ENCODE data around the gene CACNA1C. TPM values are rescaled to one million over a fixed set of nuclear protein-coding genes. Genes with fewer than 3 reads are reported as not detected.

Gene CACNA1C
- total and polyA plus RNA-seq, 2 donors (not counting 1 experiment from before 2014, with no cell fraction given): 7.6 to 11.4 TPM

DNA sequence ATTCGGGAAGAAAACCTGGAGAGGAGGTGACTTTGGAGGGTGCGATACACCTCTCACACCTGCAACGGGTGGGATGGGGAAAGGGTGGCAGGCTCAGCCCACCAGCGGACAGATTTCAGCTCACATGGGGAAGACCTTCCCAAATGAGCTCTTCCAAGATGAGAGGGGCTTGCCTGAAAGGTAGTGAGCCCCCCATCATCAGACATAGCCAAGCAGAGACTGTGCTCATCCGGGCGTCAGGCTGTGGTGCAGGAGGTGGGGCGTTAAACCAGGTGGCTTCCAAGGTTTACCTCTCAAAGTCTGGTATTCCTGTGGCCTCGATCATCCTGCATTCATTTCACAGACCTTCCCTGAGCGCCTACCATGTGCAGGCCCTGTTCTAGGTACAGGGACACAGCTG, 636.6 kb downstream of the CACNA1C start:
- no peak overlapping the region for H3K4me3 ChIP-seq (replicated peaks in 1 of 4; ENCODE audit: control extremely low read depth in 1 of 4, insufficient read depth in 1 of 4, low read depth in 3 of 4, low read length in 4 of 4)
- H4K20me1 ChIP-seq (ENCODE audit: control insufficient read depth, extremely low read depth, insufficient read depth, low read length): no peaks in the 10 kb centered on the region
- no peaks in the 10 kb centered on the region for H3K36me3 ChIP-seq (ENCODE audit: control insufficient read depth, insufficient read depth, low read length)
- no peak for TF ChIP-seq EZH2 (IDR thresholded peaks at IDR 0.05; ENCODE audit: low read length, missing control alignments)
- TF ChIP-seq, protein P1, sequence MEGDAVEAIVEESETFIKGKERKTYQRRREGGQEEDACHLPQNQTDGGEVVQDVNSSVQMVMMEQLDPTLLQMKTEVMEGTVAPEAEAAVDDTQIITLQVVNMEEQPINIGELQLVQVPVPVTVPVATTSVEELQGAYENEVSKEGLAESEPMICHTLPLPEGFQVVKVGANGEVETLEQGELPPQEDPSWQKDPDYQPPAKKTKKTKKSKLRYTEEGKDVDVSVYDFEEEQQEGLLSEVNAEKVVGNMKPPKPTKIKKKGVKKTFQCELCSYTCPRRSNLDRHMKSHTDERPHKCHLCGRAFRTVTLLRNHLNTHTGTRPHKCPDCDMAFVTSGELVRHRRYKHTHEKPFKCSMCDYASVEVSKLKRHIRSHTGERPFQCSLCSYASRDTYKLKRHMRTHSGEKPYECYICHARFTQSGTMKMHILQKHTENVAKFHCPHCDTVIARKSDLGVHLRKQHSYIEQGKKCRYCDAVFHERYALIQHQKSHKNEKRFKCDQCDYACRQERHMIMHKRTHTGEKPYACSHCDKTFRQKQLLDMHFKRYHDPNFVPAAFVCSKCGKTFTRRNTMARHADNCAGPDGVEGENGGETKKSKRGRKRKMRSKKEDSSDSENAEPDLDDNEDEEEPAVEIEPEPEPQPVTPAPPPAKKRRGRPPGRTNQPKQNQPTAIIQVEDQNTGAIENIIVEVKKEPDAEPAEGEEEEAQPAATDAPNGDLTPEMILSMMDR (conservative IDR thresholded peaks at IDR 0.05 in 1 of 2, IDR thresholded peaks at IDR 0.05 in 1 of 2; ENCODE audit: low read depth in 1 of 2, low read length in 2 of 2): no peak
- no peaks in the 10 kb centered on the region for H3K9me3 ChIP-seq (ENCODE audit: control insufficient read depth, insufficient read depth, low read depth, low read length)
- no peaks in the 10 kb centered on the region for H3K4me1 ChIP-seq (ENCODE audit: control insufficient read depth, extremely low read depth, insufficient read depth, low read length)
- no peak overlapping the region for H3K4me2 ChIP-seq (ENCODE audit: extremely low read depth, insufficient read depth, low read length)
- no peaks in the 10 kb centered on the region for H3K79me2 ChIP-seq (ENCODE audit: control insufficient read depth, insufficient read depth, low read length)
- no peak overlapping the region for H3K27ac ChIP-seq (ENCODE audit: insufficient read depth, low read length)
- no peak overlapping the region for H3K9ac ChIP-seq (ENCODE audit: insufficient read depth, low read length)
- no peak overlapping the region for H2AFZ ChIP-seq (ENCODE audit: low read length)
- no peak for DNase-seq (ENCODE audit: low read depth in 2 of 2)
- H3K27me3 ChIP-seq (ENCODE audit: control insufficient read depth, insufficient read depth, low read length): no peaks in the 10 kb centered on the region

DNA sequence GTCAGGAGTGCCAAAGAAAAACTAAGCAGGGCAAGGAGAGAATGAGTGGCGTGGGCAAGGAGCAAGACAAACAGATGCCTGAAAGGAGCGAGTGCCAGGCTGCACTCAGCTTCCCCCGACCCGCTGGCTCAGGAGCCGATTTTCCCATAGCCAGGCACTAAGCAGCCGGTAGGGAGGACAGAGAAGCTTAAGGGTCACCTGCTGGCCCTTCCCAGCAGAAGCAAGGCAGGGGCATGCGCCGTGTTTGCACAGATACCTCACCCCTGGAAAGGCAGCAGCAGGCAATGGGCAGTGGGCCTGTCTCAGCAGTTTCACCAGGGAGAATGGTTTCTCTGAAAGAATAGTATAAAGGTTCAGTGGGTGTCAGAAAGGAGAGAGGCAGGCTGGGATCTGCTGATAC, 637.1 kb downstream of the CACNA1C start:
- H4K20me1 ChIP-seq (ENCODE audit: control insufficient read depth, extremely low read depth, insufficient read depth, low read length): no peaks in the 10 kb centered on the region
- no peak overlapping the region for H2AFZ ChIP-seq (ENCODE audit: low read length)
- H3K9me3 ChIP-seq (ENCODE audit: control insufficient read depth, insufficient read depth, low read depth, low read length): no peaks in the 10 kb centered on the region
- H3K4me1 ChIP-seq (ENCODE audit: control insufficient read depth, extremely low read depth, insufficient read depth, low read length): no peaks in the 10 kb centered on the region
- no peaks in the 10 kb centered on the region for H3K36me3 ChIP-seq (ENCODE audit: control insufficient read depth, insufficient read depth, low read length)
- no peak overlapping the region for H3K27ac ChIP-seq (ENCODE audit: insufficient read depth, low read length)
- DNase-seq (ENCODE audit: low read depth in 2 of 2): no peak
- TF ChIP-seq EZH2 (IDR thresholded peaks at IDR 0.05; ENCODE audit: low read length, missing control alignments): no peak
- TF ChIP-seq, protein P1 (conservative IDR thresholded peaks at IDR 0.05 in 1 of 2, IDR thresholded peaks at IDR 0.05 in 1 of 2; ENCODE audit: low read depth in 1 of 2, low read length in 2 of 2): no peak
- H3K27me3 ChIP-seq (ENCODE audit: control insufficient read depth, insufficient read depth, low read length): peaks cover 3% of the 10 kb centered on the region
- H3K79me2 ChIP-seq (ENCODE audit: control insufficient read depth, insufficient read depth, low read length): no peaks in the 10 kb centered on the region
- H3K9ac ChIP-seq (ENCODE audit: insufficient read depth, low read length): no peak overlapping the region
- H3K4me3 ChIP-seq (replicated peaks in 1 of 4; ENCODE audit: control extremely low read depth in 1 of 4, insufficient read depth in 1 of 4, low read depth in 3 of 4, low read length in 4 of 4): no peak overlapping the region
- no peak overlapping the region for H3K4me2 ChIP-seq (ENCODE audit: extremely low read depth, insufficient read depth, low read length)

DNA sequence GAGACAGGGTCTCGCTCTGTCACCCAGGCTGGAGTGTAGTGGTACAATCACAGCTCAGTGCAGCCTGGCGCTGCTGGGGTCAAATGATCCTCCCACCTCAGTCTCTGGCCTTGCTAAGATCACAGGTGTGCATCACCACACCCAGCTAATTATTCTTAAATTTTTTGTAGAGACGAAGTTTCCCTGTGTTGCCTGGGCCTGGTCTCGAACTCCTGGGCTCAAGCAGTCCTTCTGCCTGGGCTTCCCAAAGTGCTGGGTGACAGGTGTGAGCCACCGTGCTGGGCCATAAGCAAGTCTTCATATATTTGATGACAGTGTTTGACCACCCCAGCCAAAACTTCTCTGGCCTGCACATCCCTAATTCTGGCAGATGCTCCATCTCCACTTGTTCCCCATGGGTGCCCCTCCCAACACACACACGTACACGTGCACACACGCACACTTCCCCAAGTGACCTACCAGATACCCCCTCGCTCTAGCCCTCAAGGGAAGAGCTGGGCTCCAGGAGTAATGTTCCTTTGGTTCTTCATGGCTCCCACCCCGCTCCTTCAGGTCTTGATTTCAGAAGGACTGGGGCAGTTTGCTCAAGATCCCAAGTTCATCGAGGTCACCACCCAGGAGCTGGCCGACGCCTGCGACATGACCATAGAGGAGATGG, 637.7 kb downstream of the CACNA1C start:
- H3K4me3 ChIP-seq (replicated peaks in 1 of 4; ENCODE audit: control extremely low read depth in 1 of 4, insufficient read depth in 1 of 4, low read depth in 3 of 4, low read length in 4 of 4): peak overlapping the region in 1 of 4 experiments; percentile 16
- H3K4me2 ChIP-seq (ENCODE audit: extremely low read depth, insufficient read depth, low read length): no peak overlapping the region
- H3K27ac ChIP-seq (ENCODE audit: insufficient read depth, low read length): no peak overlapping the region
- no peaks in the 10 kb centered on the region for H4K20me1 ChIP-seq (ENCODE audit: control insufficient read depth, extremely low read depth, insufficient read depth, low read length)
- no peak for DNase-seq (ENCODE audit: low read depth in 2 of 2)
- H3K4me1 ChIP-seq (ENCODE audit: control insufficient read depth, extremely low read depth, insufficient read depth, low read length): no peaks in the 10 kb centered on the region
- no peaks in the 10 kb centered on the region for H3K79me2 ChIP-seq (ENCODE audit: control insufficient read depth, insufficient read depth, low read length)
- H3K27me3 ChIP-seq (ENCODE audit: control insufficient read depth, insufficient read depth, low read length): peaks cover 3% of the 10 kb centered on the region
- H3K9ac ChIP-seq (ENCODE audit: insufficient read depth, low read length): no peak overlapping the region
- H3K36me3 ChIP-seq (ENCODE audit: control insufficient read depth, insufficient read depth, low read length): no peaks in the 10 kb centered on the region
- TF ChIP-seq EZH2 (IDR thresholded peaks at IDR 0.05; ENCODE audit: low read length, missing control alignments): no peak
- TF ChIP-seq, protein P1 (conservative IDR thresholded peaks at IDR 0.05 in 1 of 2, IDR thresholded peaks at IDR 0.05 in 1 of 2; ENCODE audit: low read depth in 1 of 2, low read length in 2 of 2): no peak
- H3K9me3 ChIP-seq (ENCODE audit: control insufficient read depth, insufficient read depth, low read depth, low read length): no peaks in the 10 kb centered on the region
- H2AFZ ChIP-seq (ENCODE audit: low read length): no peak overlapping the region
